GM23338 (cell line): ENCODE results near the gene GLRA2.

ENCODE experiments used
- CREB1 ChIP-seq: fragments of 250-450 bp; sonication (Bioruptor Pico); IDR thresholded peaks from 2 replicates; pipeline ENCODE4 v1.5.0; 2020; ENCODE audit warnings: low read depth, mild to moderate bottlenecking, moderate library complexity
- CTCF ChIP-seq, 2 experiments: fragments of 200-600 bp in 1 of 2; sonication (generic) in 1 of 2; conservative IDR thresholded peaks; 2 replicates each; pipeline versions ENCODE4 v1.5.1 to v1.6.1; 2016 to 2017; ENCODE audit warnings: antibody characterized with exemption in 2 of 2, low read depth in 2 of 2, mild to moderate bottlenecking in 2 of 2, moderate library complexity in 1 of 2
- EZH2 ChIP-seq: fragments of 200-600 bp; sonication (generic); IDR thresholded peaks from one replicate; pipeline ENCODE4 v1.8.0; 2017; ENCODE audit warnings: antibody characterized with exemption, mild to moderate bottlenecking, low read depth; ENCODE audit not compliant: unreplicated experiment
- EZH2phosphoT487 ChIP-seq: fragments of 200-600 bp; sonication (generic); IDR thresholded peaks from one replicate; pipeline ENCODE4 v1.8.1; 2018; ENCODE audit warnings: antibody characterized with exemption; ENCODE audit not compliant: unreplicated experiment
- POLR2AphosphoS5 ChIP-seq: IDR thresholded peaks from 2 replicates; pipeline ENCODE4 v1.6.1; 2016; ENCODE audit warnings: antibody characterized with exemption, low read depth
- REST ChIP-seq: IDR thresholded peaks from one replicate; pipeline ENCODE4 v1.6.1; 2018; ENCODE audit warnings: antibody characterized with exemption; ENCODE audit not compliant: unreplicated experiment
- ZNF331 ChIP-seq: fragments of 250-450 bp; sonication (Bioruptor Pico); IDR thresholded peaks from 2 replicates; pipeline ENCODE4 v1.5.0; 2020; ENCODE audit warnings: low read depth, mild to moderate bottlenecking, moderate library complexity

GRCh38 chrX:14717949-14718348 is 188.6 kb downstream of the GLRA2 start:
- TF ChIP-seq CTCF (conservative IDR thresholded peaks at IDR 0.05; ENCODE audit: low read depth in 2 of 2) (no peak), REST (no peak), EZH2phosphoT487 (no peak), ZNF331 (CRISPR knock-in tag) (no peak), EZH2 (no peak), POLR2AphosphoS5 (no peak), CREB1 (CRISPR knock-in tag) (no peak)
